Measurements from ENCODE around the gene SLC26A1.
"Not testable (repeated sequence)": the region's sequence is repeated elsewhere in the genome, so short reads cannot be mapped to it uniquely, and the experiment has no call there.

The SLC26A1 gene

DNA sequence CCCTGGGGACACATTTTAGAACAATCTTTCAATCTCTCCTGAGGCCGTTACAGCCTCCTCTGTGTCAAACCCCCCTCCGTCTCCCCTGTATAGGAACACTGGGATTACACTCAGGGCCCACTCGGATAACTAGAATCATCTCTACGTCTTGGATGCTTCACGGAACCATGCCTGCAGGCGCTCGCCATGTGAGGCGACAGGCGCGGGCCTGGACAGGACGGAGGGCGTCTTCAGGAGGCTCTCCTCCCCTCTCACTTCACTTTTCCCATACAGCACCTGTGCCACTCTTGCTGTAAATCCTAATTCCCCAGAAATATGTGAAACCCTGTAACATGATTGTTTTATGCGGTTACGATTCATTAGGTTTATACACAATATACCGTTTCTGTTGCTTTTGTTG is 10.4 kb downstream of the SLC26A1 start:
- FAIRE-seq, result no peak

DNA sequence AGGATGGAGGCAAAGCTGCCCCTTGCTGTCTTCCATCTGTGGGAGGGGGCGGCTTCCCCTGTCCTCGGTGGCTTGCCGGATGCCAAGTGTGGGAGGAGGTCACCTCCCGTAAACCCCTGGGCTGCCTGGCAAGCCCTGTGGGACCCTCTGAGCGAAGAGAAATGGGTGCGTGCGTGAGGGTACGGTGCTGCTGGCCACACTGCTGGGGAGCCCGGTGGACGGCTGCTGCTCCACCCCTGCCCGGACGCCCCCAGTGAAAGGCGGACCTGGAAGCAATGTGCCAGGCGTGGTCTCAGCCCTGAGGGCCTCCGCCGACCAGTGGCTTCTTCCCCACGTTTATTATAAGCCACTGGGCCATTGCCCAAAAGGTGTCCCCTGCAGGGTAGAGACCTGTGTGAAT is 10.9 kb downstream of the SLC26A1 start:
- no peak for FAIRE-seq

DNA sequence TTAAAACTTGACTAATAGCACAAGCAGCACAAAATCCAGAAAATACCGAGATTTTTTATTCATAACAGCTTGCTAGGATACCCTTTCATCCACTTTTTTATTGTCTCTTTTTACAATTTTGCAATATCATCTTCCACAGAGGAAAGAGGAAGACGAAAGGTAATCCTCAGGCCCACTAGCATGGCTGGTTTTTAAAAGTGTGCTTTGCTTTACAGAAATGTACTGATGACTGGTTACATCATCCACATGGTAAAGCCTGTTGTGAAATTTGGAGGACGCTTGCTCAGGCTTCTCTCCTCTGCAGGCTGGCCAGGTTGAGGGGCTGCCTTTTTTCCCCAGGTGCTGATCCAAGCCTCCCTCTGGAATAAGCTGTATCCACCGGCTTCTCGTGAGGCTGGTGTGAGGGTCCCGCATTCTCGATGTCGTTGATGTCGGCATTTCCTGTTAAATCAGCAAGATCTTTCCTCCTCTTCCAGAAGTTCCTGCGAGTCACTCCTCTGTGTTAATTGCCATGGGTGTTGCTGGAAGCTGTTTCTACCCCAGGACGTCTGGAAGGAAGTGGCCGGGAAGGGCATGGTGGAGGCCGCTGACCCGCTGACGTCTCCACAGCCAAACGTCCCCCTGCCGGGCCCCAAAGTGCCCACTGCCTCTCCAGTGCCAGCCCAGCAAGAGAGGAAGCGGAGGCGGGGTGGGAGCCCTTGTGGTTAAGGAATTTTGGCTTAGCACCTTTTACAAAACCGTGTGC is 14.1 kb downstream of the SLC26A1 start:
- no peak for FAIRE-seq

DNA sequence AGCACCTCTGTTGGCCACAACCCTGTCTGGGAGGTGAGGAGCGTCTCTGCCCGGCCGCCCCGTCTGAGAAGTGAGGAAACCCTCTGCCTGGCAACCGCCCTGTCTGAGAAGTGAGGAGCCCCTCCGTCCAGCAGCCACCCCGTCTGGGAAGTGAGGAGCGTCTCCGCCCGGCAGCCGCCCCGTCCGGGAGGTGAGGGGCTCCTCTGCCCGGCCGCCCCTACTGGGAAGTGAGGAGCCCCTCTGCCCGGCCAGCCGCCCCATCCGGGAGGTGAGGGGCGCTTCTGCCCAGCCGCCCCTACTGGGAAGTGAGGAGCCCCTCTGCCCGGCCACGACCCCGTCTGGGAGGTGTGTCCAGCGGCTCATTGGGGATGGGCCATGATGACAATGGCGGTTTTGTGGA is 17.2 kb downstream of the SLC26A1 start:
- FAIRE-seq, result not testable (repeated sequence)

DNA sequence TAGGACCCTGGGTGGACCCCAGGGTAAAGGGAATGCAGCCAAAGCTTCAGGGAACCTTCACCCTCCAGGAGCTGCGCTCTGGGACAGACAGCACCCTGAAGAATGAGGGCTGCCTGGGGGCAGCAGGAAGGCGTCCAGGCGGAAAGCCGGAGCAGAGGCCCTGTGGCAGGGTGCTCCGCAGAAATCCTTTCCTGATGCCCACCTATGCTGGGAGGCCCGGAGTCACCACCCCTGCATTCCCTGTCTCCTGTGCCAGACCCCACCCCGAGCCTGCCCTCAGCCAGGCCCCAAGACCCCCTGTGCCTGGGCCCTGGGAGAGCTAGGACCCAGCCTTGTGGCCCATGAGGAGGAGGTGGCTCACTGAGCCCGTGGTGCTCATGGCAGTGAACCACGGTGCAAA is 18.5 kb downstream of the SLC26A1 start:
- FAIRE-seq, result no peak

DNA sequence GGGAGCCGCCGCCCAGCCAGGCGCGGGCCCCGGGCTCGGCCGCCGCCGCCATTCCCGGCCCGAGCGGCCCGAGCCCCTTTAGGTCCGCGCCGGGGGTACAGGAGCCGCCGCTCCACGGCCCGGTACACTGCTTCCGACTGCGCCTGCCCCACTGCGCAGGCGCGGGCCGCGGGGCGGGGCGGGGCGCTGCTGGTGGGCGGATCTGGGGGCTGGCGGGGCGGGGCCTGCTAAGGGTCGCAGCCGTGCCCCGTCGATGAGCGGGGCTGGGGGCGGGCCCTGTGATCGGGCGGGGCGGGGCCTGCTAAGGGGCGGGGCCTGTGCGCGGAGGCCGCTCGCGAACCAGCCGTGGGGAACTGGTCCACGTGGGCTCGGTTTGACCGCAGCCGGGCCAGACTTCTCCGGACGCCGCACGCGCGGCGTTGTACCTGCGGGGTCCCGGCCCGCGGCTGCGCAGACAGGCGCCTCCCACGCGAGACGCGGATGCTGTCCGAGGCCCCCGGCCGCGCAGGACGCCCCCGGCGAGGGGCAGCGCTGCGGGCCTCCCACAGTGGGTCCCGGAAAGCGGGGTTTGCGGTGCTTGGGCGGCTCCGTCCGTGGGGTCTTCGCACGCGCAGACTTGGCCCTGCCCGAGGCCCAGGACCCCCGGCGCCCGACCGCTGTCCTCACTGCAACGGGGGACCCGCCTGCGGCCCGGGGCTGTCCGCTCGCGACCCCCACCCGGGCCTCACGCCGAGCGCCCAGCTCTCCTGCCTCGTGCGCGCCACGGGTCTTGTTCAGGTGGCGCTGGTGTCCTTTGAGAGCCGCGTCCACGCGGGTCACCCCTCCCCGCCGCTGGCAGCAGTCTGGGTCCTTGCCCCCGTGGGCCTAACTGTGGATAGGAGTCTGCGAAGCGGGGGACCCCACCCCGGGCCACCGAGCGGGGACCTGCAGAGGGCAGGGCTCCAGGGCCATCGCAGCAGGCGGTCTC is 19.5 kb downstream of the SLC26A1 start, which contains the start of gene DGKQ:
Gene DGKQ (minus strand): TSS at position 139 of the 967 bp plus-strand sequence. CDS start 87 bp downstream, at position 52.
- no peak for FAIRE-seq

DNA sequence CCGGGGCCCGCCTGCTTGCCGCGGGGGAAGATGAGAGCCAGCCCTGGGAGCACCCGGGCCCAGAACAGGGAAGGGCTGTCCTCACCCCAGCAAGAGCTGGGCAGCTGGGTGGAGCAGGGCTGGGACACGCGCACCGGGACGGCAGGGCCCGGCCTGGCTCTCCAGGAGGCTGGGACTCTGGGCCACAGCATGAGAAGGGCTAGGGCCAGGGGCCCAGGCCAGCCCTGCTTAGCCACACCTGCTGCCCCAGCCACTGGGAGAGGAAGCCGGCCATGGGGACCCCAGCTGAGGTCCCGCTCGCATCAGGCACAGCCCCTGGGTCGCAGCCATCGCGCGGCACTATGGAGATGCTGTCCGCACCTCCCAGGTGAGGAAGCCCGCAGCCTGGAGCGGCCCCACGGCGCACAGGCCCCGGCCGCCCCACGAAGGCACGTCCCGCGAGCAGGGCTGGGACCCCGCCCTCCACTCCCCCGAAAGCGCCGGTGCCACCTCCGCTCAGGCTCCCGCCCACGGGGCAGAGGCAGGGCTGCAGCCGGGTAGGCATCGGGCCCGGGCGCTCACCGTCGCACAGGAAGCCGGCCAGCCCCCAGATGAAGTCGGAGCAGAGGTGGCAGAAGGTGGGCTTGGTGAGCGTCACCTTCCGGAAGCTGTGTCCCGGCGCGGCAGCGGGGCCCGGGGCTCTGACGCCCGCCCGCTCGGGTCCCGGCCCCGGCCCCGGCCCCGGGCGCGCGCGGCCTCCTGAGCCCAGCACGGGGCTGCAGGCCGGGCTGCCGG is 20.4 kb downstream of the SLC26A1 start:
- FAIRE-seq, result no peak

DNA sequence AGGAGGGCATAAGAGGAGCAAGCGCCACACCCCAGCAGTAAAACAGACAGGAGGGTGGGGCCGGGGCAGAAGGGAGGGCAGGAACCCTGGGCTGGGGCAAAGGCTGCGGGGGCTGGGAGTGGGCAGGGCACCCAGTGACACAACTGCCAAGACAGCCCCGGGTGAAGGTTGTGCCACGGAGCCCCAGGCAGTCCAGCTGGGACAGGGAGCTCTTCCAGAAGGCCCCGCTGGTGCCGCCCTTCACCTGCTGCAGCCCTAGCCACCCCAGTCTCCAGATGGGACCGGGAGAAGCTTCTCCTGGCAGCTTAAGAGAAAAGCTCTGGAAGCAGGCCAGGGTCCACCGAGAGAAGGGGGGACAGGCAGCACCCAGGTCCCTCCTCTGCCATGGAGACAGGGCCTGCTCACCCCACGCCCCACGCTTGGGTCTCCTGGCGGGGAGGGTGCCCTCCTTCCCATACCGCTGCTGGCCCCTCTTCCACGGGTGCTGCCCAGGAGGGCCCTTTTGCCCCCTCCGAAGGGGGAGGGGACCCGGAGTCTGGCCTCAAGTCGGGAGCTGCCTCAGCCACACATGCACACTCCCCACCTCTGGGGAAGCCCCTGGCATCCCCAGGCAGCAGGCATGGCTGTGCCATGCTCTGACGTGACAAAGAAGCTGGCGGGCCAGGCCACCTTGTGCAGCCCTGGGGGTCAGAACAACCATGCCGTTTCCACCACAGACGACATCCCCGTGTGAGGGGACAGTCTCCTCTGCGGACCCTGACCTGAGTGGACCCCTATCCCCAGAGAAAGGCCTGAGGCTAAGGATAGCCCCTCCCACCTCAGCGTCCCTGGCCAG is 21.3 kb downstream of the SLC26A1 start:
- FAIRE-seq, result no peak

DNA sequence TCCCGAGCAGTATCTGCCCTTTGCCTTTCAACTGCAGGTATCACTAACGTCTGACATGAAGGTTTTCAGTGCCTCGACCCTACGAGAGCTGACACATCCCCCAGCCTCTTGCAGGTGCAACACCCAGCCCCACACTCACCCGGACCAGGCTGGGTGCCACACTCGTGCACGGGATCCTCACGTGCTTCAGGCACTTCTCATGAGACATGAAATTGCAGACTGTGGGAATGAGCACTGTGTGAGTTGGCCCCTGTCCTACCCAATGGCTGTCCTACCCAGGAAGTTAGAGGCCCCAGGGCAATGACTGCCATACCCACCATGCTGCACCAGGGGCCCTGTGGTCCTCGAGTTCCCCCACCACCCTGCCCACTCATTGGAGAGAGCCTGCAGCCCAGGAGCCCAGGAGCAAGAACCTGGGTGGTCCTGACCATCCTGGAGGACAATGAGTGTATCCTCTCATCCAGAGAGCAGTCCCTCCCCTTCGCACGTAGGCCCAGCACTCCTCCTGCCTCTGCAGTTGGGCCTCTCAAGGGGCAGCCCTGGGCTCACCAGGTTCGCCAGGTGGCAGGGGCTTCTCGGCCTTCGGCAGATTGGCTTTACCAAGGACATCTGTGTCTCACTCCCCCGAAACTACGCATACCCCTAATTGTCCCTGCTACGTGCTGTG is 22.2 kb downstream of the SLC26A1 start:
- FAIRE-seq, result no peak

DNA sequence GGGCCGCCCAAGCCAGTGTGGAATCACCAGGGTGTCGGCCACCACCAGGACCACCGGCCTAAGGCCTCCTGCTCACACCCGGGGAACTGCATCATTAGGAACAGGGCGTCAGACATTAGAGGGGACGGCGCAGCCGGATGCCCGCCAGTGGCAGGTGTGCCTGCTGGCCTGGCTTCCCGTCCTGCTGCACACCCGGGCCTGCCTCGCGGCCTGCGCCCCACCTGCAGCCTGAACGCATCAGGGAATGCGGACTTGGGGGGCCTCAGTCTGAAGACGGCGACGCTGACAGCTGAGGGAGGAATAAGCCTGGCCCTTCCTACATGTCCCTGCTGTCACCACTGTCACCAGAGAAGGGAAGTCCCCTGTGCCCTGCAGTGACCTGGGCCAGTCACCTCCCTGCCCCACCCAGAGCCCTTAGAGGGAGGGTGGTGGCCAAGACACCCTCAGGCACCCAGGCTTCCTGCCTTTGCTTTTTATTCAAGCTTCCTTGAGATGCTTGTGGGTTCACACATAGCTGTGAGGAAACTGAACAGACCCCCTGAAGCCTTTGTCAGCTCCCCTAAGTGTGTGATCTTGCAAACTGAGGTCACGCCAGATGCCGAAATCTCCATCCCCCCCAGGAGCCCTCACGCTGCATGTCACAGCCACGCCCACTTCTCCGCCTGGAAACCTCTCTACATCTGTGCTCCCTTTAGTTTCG is 23.0 kb downstream of the SLC26A1 start:
- no peak for FAIRE-seq

DNA sequence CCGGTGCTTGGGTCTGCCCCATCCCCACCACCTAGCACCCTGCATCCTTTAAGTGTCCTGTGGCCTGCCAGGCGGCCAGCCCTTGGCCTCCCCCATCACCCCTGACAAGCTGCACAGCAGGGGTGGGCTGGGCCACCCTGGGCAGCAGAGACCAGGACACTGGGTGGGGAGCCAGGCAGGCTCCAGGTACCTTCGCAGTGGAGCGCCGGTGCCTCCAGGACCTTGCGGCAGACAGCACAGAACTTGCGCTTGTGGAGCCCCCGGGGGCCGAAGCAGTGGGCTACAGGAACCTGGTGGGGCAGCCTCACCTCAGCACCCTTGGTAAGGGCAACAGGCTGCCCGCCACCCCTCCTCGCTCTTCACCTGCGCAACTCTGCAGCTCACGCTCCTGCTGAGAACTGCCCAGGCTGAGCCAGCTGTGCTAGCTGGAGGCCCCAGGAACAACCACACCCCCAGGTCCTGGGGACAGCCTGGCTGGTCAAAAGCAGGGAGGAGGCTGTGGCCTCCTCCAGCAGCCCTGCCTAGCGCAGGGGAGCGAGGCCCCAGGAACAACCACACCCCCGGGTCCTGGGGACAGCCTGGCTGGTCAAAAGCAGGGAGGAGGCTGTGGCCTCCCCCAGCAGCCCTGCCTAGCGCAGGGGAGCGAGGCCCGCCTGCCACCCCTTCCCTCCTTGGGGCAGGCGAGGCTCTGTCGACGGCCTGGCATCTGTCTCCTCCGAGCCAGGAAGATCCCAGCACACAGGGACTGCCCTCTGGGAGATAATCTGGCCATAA is 24.4 kb downstream of the SLC26A1 start:
- no peak for FAIRE-seq

DNA sequence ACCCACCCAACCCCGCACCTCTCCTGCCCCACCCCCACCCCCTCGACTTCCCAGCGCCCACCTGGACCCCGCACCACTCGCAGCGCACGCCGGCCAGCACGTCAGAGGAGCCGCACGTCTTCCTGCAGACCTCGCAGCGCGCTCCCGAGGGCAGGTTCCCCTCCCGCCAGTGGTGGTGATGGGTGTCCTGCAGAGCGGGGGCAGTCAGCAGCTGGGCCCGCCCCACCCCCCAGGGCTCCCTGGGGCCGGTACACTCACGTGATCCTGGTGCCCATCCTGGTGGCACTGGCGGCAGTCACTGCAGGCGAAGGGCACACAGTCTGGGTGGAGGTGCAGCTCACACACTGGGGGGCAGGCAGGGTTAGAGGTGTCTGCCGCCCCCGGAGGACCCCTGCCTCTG is 25.0 kb downstream of the SLC26A1 start:
- no peak for FAIRE-seq

DNA sequence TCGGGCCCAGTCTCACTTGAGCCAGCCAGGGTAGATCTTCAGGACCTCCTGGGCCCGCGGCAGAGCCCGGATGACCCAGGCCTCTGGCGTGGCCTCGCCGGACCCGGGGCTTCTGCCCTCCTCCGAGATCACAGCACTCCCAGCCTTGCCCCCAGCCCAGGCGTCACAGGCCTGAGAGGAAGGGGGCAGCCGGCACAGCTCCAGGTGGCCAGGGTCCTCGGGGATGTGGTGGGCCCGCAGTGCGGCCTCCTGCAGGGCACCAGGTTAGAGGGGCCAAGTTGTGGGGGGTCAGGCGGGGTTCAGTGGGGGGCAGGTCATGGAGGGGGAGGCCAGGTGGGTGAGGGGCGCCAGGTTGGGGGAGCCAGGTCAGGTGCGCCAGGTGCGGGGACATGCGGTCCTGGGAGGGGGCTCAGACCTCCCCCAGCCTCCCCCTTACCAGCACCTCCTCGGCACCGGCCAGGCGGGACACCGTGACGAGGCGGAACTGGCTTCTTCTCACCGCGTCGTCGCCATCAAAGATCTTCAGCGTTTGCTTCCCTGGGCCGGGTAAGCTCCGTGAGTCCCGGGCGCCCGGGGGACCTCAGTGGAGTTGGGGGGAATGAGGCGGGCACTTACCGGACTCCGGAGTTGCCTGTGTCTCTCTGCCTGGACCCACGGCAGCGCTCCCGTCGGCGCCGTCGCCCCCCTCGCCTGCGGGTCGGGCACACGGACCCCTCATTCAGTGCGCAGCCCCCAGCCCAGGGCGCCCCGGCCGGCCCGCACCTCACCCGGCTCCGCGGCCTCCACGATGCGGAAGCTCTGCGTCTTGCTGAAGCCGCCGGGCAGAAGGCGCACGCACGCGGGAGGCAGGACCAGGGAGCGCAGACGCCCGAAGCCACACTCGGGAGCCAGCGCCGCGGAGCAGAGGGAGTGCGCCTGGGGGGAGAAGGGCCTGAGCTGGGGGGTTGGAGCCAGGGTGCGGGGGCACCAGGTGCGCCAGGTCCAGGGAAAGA is 25.8 kb downstream of the SLC26A1 start:
- no peak for FAIRE-seq

DNA sequence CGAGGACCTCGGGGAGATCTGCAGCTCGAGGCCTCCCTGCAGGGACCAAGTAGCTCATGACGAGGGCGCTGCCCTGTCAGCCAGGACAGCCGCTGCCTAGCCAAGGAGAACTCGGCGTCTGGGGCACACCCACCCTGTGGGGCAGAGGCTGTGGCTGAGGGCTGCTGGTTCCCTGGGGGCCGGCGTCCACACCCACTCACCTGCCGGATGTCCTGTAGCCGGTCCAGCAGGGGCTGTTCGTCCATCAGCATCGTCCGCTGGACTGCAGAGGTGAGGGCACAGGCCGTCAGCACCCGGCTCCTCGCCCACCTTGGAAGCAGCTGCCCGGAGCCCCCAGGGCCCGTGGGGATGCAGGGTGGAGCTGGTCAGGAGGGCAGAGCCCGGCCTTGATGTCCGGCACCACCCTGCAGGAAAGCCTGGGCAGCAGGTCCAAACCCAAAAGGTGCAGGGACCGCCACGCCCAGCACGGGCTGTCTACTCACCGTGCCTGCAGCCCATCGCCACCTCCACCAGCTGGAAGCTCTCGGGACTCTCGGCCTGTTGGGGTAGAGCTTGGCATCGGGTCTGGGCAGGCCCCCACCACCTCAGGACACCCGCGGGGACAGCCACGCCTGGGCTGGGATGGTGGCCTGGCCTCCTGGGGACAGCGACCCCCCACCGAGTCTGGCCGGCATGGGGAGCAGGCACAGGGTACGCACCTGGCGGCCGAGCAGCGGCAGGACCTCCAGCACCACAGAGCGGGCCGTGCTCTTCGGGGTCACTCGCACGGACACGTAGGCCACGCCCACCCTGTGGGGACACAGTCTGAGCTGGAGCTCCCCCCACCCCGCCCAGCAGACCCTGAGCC is 26.7 kb downstream of the SLC26A1 start:
- FAIRE-seq, result no peak

DNA sequence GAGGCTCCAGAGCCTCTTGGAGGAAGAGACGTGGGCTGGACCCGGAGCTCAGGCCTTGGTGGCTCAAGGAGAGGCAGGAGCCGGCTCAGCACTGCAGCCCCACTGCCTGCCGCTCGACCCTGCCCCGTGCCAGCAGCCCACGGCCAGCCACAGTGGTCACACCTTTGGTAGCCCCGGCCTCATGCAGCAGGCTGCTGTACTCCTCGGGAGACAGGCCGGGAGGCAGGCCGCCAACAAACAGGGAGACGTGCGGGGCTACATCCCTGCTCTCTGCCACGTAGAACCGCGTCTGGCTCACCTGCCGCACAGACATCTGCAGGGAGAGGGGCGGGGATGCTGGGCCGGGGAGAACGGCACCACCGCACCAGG is 27.5 kb downstream of the SLC26A1 start:
- FAIRE-seq, result no peak

DNA sequence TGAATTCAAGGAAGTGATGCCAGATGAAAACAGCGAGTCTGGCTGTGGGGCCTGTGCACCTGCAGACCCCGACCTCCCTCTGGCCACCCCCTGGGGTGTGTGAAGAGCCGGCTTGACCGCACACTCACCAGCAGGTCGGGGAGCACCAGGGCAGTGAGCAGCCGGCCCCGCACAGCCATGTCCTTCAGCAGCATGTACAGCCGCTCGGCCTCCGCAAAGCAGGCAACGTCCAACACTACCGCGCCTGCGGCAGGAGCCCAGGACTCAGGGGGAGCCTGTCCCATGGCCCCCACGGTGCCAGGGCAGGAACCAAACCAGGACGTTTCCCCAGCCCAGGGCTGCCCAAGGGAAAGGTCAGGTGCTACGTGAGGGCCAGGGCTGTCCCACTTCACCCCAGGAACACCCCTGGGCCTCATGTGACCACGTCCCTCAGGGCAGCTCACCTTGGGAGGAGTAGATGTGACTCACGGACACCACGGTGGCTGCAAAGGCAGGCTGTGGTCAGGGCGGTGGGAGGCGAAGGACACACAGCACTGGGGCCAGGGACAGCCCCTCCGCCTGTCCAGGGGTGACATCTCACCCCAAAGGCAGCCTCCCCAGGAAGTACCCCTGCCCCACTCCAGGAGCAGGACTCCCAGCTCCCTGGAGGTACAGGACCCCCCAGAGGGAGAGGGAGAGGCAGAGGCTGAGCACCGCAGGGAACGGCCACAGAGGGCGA is 28.0 kb downstream of the SLC26A1 start:
- no peak for FAIRE-seq

DNA sequence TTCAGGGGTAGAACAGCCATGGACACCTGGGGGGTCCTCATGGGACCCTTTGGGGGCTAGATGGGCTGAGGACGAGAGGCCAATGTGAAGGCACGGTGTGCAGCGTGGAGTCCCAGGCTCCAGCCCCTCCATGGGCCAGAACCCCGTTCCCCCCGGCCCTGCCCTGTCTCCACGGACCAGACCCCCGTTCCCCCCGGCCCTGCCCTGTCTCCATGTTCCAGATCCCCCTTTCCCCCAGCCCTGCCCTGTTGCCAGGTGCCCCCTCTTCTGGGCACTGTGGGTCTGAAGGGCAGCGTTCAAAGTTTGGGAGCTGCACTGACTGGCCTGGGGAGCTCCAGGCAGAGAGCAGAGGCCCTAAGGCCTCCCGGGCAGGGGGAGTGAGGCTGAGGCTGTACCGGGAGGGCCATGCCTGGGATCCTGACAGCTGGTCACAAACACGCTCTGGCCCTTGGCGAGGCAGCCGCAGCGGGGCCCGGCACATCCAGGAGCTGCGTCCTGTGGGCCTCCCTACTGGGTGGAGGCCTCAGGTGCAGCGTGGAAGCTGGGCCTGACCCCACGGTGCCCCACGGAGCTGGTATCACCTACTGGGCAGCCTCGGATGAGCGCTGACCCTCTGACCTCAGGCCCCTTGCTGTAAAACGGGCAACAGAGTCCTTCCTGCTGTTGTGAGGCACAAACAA is 28.7 kb downstream of the SLC26A1 start:
- no peak for FAIRE-seq

Measured in TTC549 (cell line).